PC-3 (cell line): ENCODE measurements around the gene RBP3.

Experiments
- CTCF ChIP-seq: fragments of 300-600 bp; sonication (generic); conservative IDR thresholded peaks from 2 replicates; pipeline ENCODE4 v1.5.1; 2017; ENCODE audit warnings: antibody characterized with exemption, low read depth, mild to moderate bottlenecking, low read length
- EZH2phosphoT487 ChIP-seq: fragments of 300-600 bp; sonication (generic); IDR thresholded peaks from 2 replicates; pipeline ENCODE4 v1.6.1; 2018; ENCODE audit warnings: mild to moderate bottlenecking, antibody characterized with exemption, low read length, borderline replicate concordance

GRCh38 chr10:47303866-47304265 lies 44.3 kb upstream of the RBP3 start:
- no peak for TF ChIP-seq CTCF
- no peak for TF ChIP-seq EZH2phosphoT487
